Caco-2 (cell line): ENCODE data around the gene TRMT10C. TPM values are rescaled to one million over a fixed set of nuclear protein-coding genes. Genes with fewer than 3 reads are reported as not detected.

ENCODE experiments used
- BruUV-seq: library from RNA; stranded (reverse); fragments of 400-500 nt; replicated peaks from 2 replicates; lab custom pipeline; 2021; lab: Mats Ljungman, UMichigan
- CTCF ChIA-PET: fragments of 300-600 bp; sonication (Branson Sonifier 250); formaldehyde crosslinking; loops from one replicate; lab custom pipeline; 2022; ENCODE audit warnings: antibody characterized with exemption; lab: Charles Lee
- POLR2A ChIA-PET: fragments of 300-600 bp; sonication (Branson Sonifier 250); formaldehyde crosslinking; loops from one replicate; lab custom pipeline; 2022; ENCODE audit warnings: antibody characterized with exemption; lab: Charles Lee
- DNase-seq, 2 experiments: peaks; one replicate each; pipeline versions ENCODE4 v3.0.0 to v3.0.0-alpha.2; 2020 to 2022
- H3K27me3 ChIP-seq: replicated peaks from 2 replicates; pipeline ENCODE4 v1.6.0; 2011; ENCODE audit warnings: low read length; ENCODE audit not compliant: control insufficient read depth, insufficient read depth
- H3K36me3 ChIP-seq: 2 replicates; pipeline ENCODE4 v1.5.1; 2011; ENCODE audit warnings: low read length; ENCODE audit not compliant: control insufficient read depth, insufficient read depth
- H3K4me1 ChIP-seq: fragments of 250-450 bp; sonication (Bioruptor Pico); 2 replicates; pipeline ENCODE4 v1.5.1; 2020; ENCODE audit warnings: mild to moderate bottlenecking
- H3K4me3 ChIP-seq: 2 replicates; pipeline ENCODE4 v1.5.1; 2011; ENCODE audit warnings: low read depth, mild to moderate bottlenecking, control low read depth, low read length
- H3K9me3 ChIP-seq: fragments of 250-450 bp; sonication (Bioruptor Pico); 2 replicates; pipeline ENCODE4 v1.5.1; 2020; ENCODE audit warnings: mild to moderate bottlenecking, moderate library complexity
- H3K27ac Mint-ChIP-seq: one replicate; pipeline ENCODE4 v1.8.0; 2022; ENCODE audit warnings: mixed read lengths; ENCODE audit not compliant: unreplicated experiment
- H3K27me3 Mint-ChIP-seq: one replicate; pipeline ENCODE4 v1.8.0; 2022; ENCODE audit warnings: mixed read lengths; ENCODE audit not compliant: insufficient read depth, unreplicated experiment
- H3K36me3 Mint-ChIP-seq: one replicate; pipeline ENCODE4 v1.8.0; 2022; ENCODE audit warnings: mild to moderate bottlenecking, mixed read lengths; ENCODE audit not compliant: insufficient read depth, unreplicated experiment
- H3K4me1 Mint-ChIP-seq: one replicate; pipeline ENCODE4 v1.8.0; 2022; ENCODE audit warnings: low read depth, mixed read lengths; ENCODE audit not compliant: unreplicated experiment
- H3K4me3 Mint-ChIP-seq: one replicate; pipeline ENCODE4 v1.8.0; 2022; ENCODE audit warnings: mild to moderate bottlenecking, moderate library complexity, mixed read lengths; ENCODE audit not compliant: unreplicated experiment
- H3K9me3 Mint-ChIP-seq: one replicate; pipeline ENCODE4 v1.8.0; 2022; ENCODE audit warnings: mixed read lengths; ENCODE audit not compliant: unreplicated experiment
- intact Hi-C: fragments of 100-400 bp; cut with micrococcal nuclease; formaldehyde crosslinking; loops from one replicate; pipeline ENCODE4 v1.10.0; 2022; ENCODE audit not compliant: unreplicated experiment
- total RNA-seq: library from RNA; stranded (reverse); gene quantifications from 2 replicates; pipeline ENCODE4 v1.2.3, GENCODE V29; 2022
- TF ChIP-seq, protein P1 (sequence below), 2 experiments: fragments of 200-600 bp in 1 of 2; IDR thresholded peaks; 1 replicate in 1 of 2; 2 replicates in 1 of 2; pipeline versions ENCODE4 v1.5.1 to v1.8.0; 2011 to 2022; ENCODE audit warnings: antibody characterized with exemption in 1 of 2, control low read depth in 1 of 2, inconsistent platforms in 1 of 2, low read depth in 1 of 2, low read length in 1 of 2, mild to moderate bottlenecking in 1 of 2, moderate library complexity in 1 of 2; ENCODE audit not compliant: insufficient read depth in 1 of 2, severe bottlenecking in 1 of 2, unreplicated experiment in 1 of 2

The TRMT10C gene
- total RNA-seq, 1 experiment from 2014 or later: 25.7 TPM

DNA sequence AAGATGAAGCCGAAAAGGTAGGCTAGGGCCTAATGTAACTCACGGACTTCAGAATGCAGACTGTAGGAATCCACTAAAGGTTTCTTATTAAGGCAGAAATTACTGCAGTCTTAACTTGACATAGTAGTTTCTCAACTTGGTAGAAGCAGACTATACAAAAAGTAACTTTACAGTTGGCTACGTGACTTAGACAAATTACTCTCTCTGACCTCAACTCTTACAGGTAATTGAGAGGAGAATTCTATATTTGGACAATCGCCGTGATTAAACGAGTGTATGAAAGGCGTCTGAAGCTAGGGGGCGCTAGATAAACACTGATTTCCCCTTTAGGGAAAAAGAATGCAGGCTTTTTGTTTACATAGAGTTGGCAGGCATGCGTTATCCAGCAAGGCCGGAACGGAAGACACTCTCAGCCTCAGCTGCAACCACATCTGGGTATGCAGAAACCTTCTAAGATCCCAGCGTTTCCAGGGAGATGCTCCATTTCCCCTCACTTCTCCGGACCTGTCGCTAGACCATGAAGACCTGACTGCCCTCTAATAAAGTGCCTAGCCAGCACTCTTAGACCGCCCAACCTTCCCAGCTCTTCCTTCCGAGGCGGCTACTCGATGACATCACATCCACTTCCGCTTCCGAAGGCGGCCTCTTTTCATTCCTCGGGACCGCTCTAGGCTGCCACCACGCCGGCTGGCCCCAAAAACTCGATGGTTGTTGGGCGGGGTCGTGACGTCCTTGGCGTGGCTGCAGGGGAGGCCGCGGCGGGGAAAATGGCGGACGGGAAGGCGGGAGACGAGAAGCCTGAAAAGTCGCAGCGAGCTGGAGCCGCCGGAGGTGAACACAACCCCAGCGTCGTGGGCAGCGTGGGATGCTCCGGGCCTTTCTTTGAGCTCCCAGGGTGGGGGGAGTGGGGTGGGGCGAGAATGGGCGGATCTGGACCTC lies 12.1 kb downstream of the TRMT10C start, which contains the start of gene PCNP:
TSS of gene PCNP (plus strand) at position 732 of the 939 bp plus-strand sequence. CDS start at position 768, 36 bp downstream.
- H3K27me3 ChIP-seq: no peaks in the 10 kb centered on the region
- Mint-ChIP-seq H3K9me3 (no peaks in the 10 kb centered on the region), H3K36me3 (peaks cover 22% of the 10 kb centered on the region), H3K27ac (peak within 1 kb of the TSS; percentile 99), H3K4me1 (peaks cover 12% of the 10 kb centered on the region), H3K27me3 (no peaks in the 10 kb centered on the region), H3K4me3 (peak within 1 kb of the TSS; percentile 96)
- no peaks in the 10 kb centered on the region for H3K9me3 ChIP-seq
- no peaks in the 10 kb centered on the region for H3K36me3 ChIP-seq
- DNase-seq: peak; percentile 98
- BruUV-seq: TSS peak; percentile 94
- TF ChIP-seq, protein P1, sequence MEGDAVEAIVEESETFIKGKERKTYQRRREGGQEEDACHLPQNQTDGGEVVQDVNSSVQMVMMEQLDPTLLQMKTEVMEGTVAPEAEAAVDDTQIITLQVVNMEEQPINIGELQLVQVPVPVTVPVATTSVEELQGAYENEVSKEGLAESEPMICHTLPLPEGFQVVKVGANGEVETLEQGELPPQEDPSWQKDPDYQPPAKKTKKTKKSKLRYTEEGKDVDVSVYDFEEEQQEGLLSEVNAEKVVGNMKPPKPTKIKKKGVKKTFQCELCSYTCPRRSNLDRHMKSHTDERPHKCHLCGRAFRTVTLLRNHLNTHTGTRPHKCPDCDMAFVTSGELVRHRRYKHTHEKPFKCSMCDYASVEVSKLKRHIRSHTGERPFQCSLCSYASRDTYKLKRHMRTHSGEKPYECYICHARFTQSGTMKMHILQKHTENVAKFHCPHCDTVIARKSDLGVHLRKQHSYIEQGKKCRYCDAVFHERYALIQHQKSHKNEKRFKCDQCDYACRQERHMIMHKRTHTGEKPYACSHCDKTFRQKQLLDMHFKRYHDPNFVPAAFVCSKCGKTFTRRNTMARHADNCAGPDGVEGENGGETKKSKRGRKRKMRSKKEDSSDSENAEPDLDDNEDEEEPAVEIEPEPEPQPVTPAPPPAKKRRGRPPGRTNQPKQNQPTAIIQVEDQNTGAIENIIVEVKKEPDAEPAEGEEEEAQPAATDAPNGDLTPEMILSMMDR (IDR thresholded peaks at IDR 0.05; ENCODE audit: insufficient read depth in 1 of 2, low read depth in 1 of 2, low read length in 1 of 2, severe bottlenecking in 1 of 2, unreplicated experiment in 1 of 2): peak; percentile 68 to 80
- ChIA-PET CTCF (interaction anchor here (0.8 to 2.0 kb wide), 5 partner anchors 62 to 104 kb away, joined by 3 to 6 read pairs (median 3); partner anchors contain the start of gene ZBTB11), POLR2A (interaction anchor here (0.5 to 2.3 kb wide), 11 partner anchors 10 to 650 kb away, joined by 3 to 34 read pairs (median 7); partner anchors contain the start of genes RPL24, SENP7, TRMT10C and ZBTB11)
- intact Hi-C loops: loop anchor here (1.0 kb wide), 6 partner anchors 12 to 113 kb away; partner anchors contain the start of genes RPL24, SENP7, TRMT10C and ZBTB11
- peaks cover 26% of the 10 kb centered on the region for H3K4me1 ChIP-seq
- H3K4me3 ChIP-seq: peak within 1 kb of the TSS; percentile 76

DNA sequence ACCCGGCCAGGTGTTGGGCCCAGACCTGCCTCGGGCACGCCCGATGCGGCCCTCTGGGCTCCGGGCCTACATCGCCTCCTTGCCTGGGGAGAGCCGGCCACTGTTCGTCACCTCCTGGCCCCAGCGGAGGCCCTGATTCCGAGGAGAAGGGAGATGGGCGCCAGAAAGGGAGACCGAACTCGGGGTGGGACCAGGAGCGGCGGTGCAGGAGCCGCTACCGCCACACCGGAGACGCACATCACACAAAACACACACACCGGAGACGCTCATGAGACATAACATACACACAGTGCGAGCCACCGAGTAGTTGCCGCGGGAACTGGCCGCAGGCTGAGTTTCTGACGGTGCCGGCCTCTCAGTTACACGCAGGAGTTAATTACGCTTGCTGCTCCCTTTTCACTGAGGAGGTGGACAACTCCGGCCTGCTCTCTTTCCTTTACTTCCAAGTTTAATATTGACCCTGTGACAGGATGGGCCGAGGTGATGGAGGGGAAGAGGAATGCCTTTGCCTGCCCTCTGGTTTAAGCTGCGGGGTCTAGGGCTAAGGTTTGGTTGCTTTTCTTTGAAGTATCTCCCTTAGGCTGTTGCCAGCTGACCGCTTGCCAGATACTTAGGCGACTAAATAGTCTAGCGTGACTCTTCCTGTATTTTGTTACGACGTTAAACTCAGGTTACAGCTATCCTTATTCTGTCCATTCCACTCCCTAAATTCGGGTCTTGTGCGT lies 12.9 kb downstream of the TRMT10C start:
- Histone ChIP-seq H3K36me3 (no peaks in the 10 kb centered on the region), H3K9me3 (no peaks in the 10 kb centered on the region), H3K4me3 (peak overlapping the region; percentile 76), H3K4me1 (peaks cover 26% of the 10 kb centered on the region), H3K27me3 (no peaks in the 10 kb centered on the region)
- POLR2A ChIA-PET: interaction anchor here (0.6 to 2.3 kb wide), 4 partner anchors 12 to 103 kb away, joined by 7 to 34 read pairs (median 12); partner anchors contain the start of genes TRMT10C and ZBTB11
- CTCF ChIA-PET: interaction anchor here (1.1 to 2.0 kb wide), 3 partner anchors 64 to 103 kb away, joined by 3 to 6 read pairs (median 3); no protein-coding TSS in a partner anchor
- Mint-ChIP-seq H3K4me3 (peak overlapping the region; percentile 96), H3K36me3 (peaks cover 24% of the 10 kb centered on the region), H3K9me3 (no peaks in the 10 kb centered on the region), H3K27ac (peak overlapping the region; percentile 99), H3K27me3 (no peaks in the 10 kb centered on the region), H3K4me1 (peaks cover 8% of the 10 kb centered on the region)
- intact Hi-C loops: loop anchor here (1.0 kb wide), 3 partner anchors 61 to 112 kb away; partner anchors contain the start of genes RPL24, SENP7 and ZBTB11
- BruUV-seq: TSS peak; percentile 40
- TF ChIP-seq, protein P1 (IDR thresholded peaks at IDR 0.05; ENCODE audit: insufficient read depth in 1 of 2, low read depth in 1 of 2, low read length in 1 of 2, severe bottlenecking in 1 of 2, unreplicated experiment in 1 of 2): no peak
- DNase-seq: peak; percentile 50 to 59
